Omental fat pad (tissue), 4 donors: ENCODE data around the gene SLC9A9. TPM values are rescaled to one million over a fixed set of nuclear protein-coding genes. Genes with fewer than 3 reads are reported as not detected.

Experiments used
- ATAC-seq: fragments of 150-250 bp; one replicate; pipeline ENCODE4 v1.9.1; 2016; ENCODE audit warnings: mild to moderate bottlenecking, moderate library complexity; ENCODE audit not compliant: low FRiP score
- DNase-seq: peaks from one replicate; pipeline ENCODE4 v3.0.0-alpha.2; 2019; ENCODE audit warnings: low spot score
- total RNA-seq, 4 donors: library from RNA; depleted of rRNA; stranded (reverse); fragments of >200 nt; gene quantifications; one replicate each; pipeline ENCODE4 v1.1.0, GENCODE V29; 2016
- TF ChIP-seq, protein P1 (sequence below), 3 donors: fragments of 450-650 bp; IDR thresholded peaks; one replicate each; pipeline ENCODE4 v1.5.1; 2016 to 2017; ENCODE audit warnings: antibody characterized with exemption in 3 of 3, mild to moderate bottlenecking in 3 of 3, moderate library complexity in 2 of 3

Gene SLC9A9
- total RNA-seq, 4 donors from 2014 or later: 15.5 to 39.6 (median 26.9) TPM

DNA sequence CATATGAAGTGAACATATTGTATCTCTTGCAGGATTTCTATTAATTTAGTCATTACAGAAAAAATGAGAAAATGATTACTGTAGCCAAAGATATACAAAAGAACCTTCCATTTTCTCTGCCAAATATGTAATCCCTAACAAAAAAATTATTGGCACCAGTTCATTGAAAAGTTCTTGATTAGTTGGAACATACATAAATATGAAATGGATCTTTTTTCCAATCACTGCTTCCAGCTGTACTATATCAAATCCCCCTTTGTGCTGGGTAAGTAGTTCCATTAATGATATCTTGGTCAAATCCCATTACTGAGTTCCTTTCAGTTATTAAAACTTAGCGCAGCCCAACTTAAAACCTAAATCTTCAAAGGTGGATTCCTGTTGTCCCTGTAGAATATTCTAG lies 263.8 kb downstream of the SLC9A9 start:
- TF ChIP-seq, protein P1, sequence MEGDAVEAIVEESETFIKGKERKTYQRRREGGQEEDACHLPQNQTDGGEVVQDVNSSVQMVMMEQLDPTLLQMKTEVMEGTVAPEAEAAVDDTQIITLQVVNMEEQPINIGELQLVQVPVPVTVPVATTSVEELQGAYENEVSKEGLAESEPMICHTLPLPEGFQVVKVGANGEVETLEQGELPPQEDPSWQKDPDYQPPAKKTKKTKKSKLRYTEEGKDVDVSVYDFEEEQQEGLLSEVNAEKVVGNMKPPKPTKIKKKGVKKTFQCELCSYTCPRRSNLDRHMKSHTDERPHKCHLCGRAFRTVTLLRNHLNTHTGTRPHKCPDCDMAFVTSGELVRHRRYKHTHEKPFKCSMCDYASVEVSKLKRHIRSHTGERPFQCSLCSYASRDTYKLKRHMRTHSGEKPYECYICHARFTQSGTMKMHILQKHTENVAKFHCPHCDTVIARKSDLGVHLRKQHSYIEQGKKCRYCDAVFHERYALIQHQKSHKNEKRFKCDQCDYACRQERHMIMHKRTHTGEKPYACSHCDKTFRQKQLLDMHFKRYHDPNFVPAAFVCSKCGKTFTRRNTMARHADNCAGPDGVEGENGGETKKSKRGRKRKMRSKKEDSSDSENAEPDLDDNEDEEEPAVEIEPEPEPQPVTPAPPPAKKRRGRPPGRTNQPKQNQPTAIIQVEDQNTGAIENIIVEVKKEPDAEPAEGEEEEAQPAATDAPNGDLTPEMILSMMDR (IDR thresholded peaks at IDR 0.05): no peak
- ATAC-seq: no peak
- no peak for DNase-seq

DNA sequence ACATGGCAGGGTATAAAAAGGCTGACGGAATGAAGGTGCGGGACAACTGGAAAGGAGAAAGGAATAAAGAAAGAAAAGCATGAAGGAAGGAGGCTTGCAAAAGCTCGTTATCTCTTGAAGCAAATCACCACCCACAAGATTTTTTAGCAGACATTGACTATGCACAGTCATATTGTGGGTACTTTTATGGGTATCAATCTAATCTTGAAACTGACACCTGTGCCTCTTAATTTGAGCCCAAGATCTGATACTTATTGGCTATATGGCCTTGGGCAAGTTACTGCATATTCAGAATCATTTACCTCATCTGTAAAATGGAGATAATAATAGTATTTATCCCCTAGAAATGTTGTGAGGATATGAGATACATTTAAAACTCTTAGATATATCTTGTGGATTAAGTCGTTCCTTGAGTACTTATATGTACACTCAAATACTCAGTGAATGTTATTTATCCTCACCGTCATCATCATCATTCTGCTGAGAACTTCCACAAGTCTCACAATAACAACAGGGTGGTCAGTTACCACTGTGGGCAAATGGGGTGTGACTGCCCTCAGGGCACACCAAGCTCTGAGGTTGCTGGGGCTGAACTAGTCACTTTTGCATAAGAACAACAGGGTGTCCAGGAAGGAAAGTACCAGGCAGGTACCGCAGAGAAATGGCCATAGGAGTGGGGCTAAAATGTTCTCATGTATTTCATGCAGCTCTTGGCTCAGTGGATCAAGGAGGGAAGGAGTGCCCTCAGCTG lies 266.1 kb downstream of the SLC9A9 start:
- ATAC-seq (no peak), DNase-seq (no peak)
- TF ChIP-seq, protein P1 (IDR thresholded peaks at IDR 0.05): no peak

GRCh38 chr3:143578810-143579435 lies 269.3 kb downstream of the SLC9A9 start:
- TF ChIP-seq, protein P1 (IDR thresholded peaks at IDR 0.05): no peak
- ATAC-seq (no peak), DNase-seq (no peak)

- ATAC-seq (no peak), DNase-seq (no peak)
- TF ChIP-seq, protein P1 (IDR thresholded peaks at IDR 0.05): no peak
These were observed 271.5 kb downstream of the SLC9A9 start for GRCh38 chr3:143576568-143577270.

GRCh38 chr3:143574933-143575332 lies 273.3 kb downstream of the SLC9A9 start:
- no peak for DNase-seq
- TF ChIP-seq, protein P1 (IDR thresholded peaks at IDR 0.05): no peak
- ATAC-seq: no peak

GRCh38 chr3:143573610-143574303 lies 274.5 kb downstream of the SLC9A9 start:
- DNase-seq (no peak), ATAC-seq (no peak)
- TF ChIP-seq, protein P1 (IDR thresholded peaks at IDR 0.05): no peak
